ENCODE data around the gene RERE.
"Not testable (repeated sequence)": the region's sequence is repeated elsewhere in the genome, so short reads cannot be mapped to it uniquely, and the experiment has no call there.

RERE gene

GRCh38 chr1:8604041-8604945 lies 213.1 kb downstream of the RERE start:
- DNase-seq (ENCODE audit: low read depth in 2 of 2), result no peak

- DNase-seq (ENCODE audit: low read depth in 2 of 2), result no peak
These were observed 214.2 kb downstream of the RERE start for GRCh38 chr1:8603220-8603616.

GRCh38 chr1:8602471-8603219 lies 214.8 kb downstream of the RERE start:
- DNase-seq (ENCODE audit: low read depth in 2 of 2), result no peak

DNA sequence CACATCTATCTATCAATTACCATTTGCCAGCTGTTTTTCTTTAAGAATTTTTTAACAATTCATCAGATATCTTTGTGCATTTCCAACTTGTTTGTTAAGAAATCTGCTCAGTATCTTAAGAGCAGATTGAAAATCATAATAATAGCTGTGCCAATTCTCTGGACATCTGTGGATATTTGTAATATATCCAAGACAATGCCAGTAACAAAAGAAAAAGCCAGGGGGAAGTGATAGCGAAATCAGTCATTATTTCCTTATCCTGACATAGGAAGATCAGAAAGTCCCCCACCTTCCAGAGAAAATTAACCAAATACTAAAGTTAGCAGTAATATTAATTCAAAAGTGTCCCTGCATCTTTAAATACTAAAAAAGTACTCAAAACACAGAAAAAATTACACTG lies 217.1 kb downstream of the RERE start:
- no peak for DNase-seq (ENCODE audit: low read depth in 2 of 2)

- DNase-seq (ENCODE audit: low read depth in 2 of 2), result no peak
These were observed 217.7 kb downstream of the RERE start for GRCh38 chr1:8599646-8600212.

DNA sequence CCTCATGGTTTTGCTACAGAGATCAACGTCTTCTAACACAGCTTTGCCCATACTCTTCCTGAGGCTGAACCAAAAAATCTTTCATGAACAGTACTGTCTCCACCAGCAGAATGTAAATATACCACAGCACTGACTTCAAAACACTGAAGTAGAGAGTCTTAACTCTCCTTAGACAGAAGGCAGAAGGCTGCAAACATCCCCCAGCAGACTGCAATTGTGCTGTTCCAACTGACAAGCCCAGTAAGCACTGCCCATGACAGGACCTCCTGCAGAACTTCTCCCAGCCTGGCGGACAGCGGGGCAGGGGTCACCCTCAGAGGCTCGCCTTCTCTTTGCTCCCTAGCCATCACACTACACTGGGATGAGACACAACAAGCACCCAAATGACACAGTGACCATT lies 218.7 kb downstream of the RERE start:
- DNase-seq (ENCODE audit: low read depth in 2 of 2), result no peak

DNA sequence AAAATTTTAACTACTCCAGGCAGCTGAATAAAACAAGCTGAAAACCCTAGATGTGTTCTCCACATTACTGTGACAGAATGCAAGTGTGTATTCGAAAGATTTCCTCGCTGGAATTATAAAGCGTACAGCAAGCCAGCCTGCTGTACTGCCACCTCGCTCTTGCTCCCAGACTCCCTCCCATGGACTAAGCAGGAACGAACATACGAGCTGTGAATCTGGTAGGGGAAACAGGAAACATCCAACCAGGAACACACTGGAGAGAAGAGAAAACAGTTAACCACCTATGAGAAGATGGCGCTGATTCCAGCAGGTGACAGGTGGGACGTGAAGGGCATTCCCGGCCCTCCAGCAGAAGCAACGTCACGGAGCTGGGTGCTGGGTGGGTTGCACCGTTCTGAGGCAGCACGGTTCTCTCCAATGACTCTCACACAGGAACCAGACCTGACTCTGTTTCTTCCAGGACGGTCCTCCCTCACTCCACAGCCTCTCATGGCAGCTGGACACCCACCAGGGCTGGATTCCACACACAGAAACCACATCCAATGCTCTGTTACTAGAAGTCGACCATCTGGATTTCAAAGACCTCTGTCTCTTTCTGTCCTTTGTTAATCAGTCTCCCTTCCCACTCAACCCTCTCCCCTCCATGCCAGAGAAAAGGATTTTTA lies 219.2 kb downstream of the RERE start:
- DNase-seq (ENCODE audit: low read depth in 2 of 2), result no peak

DNA sequence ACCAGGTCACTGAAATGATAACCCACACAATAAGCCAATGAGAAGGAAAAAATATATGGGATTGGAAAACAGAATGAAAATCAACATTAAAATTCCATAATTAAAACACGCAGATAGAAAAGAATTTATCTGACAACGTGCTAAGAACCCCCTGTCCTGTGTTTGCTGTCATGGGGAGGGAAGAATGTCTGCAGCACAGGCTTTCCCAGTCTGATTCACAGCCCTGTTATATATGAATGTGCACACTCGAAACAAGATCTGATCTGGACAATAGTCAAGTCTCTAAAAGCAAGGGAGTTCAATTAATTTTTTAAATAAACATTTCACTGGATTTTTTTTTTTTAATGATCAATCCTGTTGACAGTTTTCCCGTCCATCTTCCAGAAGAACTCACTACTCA lies 220.0 kb downstream of the RERE start:
- DNase-seq (ENCODE audit: low read depth in 2 of 2), result no peak

GRCh38 chr1:8595941-8596340 lies 221.5 kb downstream of the RERE start:
- DNase-seq (ENCODE audit: low read depth in 2 of 2), result no peak

GRCh38 chr1:8595332-8595731 lies 222.1 kb downstream of the RERE start:
- DNase-seq (ENCODE audit: low read depth in 2 of 2), result no peak

DNA sequence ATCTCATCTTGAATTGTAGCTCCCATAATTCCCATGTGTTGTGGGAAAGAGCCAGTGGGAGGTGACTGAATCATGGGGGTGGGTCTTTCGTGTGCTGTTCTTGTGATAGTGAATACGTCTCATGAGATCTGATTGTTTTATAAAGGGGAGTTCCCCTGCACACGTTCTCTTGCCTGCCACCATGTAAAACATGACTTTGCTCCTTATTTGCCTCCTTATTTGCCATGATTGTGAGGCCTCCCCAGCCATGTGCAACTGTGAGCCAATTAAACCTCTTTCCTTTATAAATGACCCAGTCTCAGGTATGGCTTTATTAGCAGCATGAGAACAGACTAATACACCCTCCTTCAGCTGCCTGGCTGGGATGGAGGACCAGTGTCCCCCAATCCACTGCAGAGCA lies 224.1 kb downstream of the RERE start:
- DNase-seq (ENCODE audit: low read depth in 2 of 2), result not testable (repeated sequence)

DNA sequence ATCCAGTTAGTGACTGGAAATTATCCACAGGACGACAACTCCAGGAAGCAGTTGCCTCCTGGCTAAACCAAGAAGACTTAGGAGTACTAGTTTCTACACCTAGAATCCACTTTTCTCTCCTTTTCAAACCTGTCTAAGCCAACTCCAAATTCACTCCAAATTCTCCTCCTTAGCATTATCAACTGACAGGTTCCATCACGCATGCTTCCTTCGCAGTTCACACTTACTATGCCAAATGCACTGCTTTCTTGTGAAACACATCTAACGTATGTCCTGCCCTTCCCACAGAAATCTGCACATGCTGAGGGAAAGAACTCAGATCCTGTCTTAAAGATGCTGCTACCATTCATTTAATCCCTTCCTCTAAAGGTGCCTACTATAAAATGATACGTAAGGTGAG lies 225.9 kb downstream of the RERE start:
- no peak for DNase-seq (ENCODE audit: low read depth in 2 of 2)

DNA sequence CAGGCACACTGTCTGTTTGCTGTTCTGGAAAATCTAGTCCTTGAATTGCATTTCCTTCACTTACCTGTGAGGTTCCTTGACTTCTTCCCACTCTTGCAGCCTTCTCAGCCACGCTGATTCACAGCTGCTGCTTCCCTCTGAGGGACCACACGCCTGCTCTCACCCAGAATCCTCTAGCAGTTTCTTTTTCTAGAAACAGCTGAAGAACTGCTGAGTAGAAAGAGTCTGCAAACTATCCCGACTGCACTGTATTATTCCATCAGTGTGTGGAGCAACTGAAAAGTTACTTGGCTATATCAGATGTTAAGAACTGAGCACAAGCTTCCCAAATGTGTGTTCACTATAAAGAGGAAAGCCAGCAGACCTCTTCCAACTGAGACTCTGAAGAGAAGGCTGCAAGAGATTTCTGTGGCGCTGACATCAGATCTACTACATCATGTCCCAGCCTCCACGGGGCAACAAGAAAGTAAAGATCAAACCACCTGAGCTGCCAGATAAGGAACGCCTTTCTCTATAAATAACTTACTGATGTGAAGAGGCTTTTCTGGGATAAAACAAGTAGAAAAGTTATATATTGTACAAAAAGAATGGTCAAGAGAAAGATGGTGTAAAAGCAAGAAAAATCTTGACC lies 226.6 kb downstream of the RERE start:
- no peak for DNase-seq (ENCODE audit: low read depth in 2 of 2)

DNA sequence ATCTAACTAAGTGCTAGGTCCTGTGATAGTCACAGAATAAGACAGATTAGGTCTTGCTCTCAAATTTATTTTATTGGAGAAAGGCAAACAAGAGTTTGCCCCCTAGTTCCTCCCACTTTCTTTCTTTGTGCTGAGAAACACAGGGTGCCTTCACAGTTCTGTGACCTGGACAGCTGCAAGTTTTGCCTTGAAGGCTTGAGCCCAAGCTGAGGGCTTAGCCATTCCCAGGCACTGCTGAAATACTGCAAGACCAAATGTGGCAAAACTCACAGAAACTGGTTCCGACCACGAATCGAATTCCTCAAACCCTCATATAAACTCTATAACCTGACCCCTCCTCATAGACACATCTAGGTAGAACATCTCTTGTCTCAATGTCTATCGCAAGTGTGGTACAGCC lies 227.9 kb downstream of the RERE start:
- DNase-seq (ENCODE audit: low read depth in 2 of 2), result no peak

GRCh38 chr1:8587784-8588183 lies 229.7 kb downstream of the RERE start:
- no peak for DNase-seq (ENCODE audit: low read depth in 2 of 2)

GRCh38 chr1:8586438-8586837 lies 231.0 kb downstream of the RERE start:
- no peak for DNase-seq (ENCODE audit: low read depth in 2 of 2)

- no peak for DNase-seq (ENCODE audit: low read depth in 2 of 2)
These were observed 233.1 kb downstream of the RERE start for GRCh38 chr1:8584316-8584715.

GRCh38 chr1:8583031-8583430 lies 234.4 kb downstream of the RERE start:
- DNase-seq (ENCODE audit: low read depth in 2 of 2), result no peak

DNA sequence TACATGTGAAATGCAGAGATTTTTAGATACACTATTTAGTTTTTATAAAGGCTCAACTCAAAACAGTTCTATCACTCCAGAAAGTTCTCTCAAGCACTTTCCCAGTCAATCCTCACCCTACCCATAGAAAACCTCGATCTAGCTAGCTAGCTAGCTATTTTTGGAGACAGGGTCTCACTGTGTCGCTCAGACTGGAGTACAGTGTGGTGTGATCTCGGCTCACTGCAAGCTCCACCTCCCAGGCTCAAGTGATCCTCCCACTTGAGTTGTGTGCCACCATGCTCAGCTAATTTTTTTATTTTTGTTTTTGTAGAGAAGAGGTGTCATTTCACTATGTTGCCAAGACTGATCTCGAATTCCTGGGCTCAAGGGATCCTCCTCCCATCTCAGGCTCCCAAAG lies 236.9 kb downstream of the RERE start:
- DNase-seq (ENCODE audit: low read depth in 2 of 2), result no peak

DNA sequence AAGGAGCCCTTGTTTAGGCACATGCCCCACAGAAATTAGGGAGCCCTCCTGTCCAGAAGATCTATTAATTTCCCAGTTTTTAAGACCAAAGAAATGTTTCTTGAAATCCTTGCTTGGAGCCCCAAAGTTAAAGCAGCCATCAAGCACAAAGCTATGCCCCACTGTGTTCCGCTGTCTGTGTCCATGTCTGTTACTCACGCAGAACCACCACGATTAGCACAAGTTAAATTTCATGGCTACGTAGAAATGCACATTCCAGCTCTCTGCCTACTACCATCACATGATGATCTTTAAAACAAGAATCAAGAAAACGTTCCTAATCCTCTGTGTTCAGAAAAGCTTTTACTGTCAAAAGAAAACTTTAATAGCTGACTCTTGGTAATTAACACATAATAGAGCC lies 238.5 kb downstream of the RERE start:
- no peak for DNase-seq (ENCODE audit: low read depth in 2 of 2)

DNA sequence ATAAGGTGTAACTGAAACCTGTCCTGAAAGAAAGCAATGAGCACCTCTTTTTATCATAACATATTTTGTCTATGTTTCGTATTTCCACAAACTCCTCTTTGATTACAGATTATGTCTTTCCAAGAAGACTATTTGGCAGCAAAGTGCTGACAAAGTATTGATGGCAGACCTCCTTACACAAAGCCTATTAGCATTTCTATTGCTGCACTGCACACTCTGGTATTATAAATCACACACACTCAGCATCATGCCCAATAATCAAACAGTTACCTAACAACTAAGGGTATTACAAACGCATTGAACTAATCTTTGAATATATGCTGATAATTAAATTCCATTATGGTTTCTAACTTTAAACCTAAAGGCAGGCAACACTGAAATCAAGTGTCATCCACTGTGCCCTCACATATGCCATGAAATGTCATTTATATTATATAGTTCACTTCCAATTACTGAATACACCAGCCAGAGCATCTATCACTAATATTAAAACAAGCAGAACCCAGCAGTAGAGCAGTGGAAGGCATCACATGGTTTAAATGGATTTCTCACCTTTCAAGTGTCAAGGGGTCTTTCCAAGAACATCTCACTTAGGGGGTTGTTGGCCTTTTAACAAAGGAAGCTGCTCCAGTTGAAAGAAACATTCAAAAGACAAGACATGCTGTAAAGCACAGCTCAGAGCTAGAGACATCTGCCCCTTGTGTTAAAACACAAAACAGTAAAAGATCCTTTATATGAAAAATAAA lies 239.1 kb downstream of the RERE start:
- DNase-seq (ENCODE audit: low read depth in 2 of 2), result no peak
